GM18870 (cell line): ENCODE data around the gene TNFRSF4.

Source experiments
- ATAC-seq: cut with Tn5 transposase; IDR thresholded peaks from one replicate; pipeline ENCODE4 v1.9.1; 2021; ENCODE audit warnings: moderate library complexity; ENCODE audit not compliant: unreplicated experiment

The TNFRSF4 gene

GRCh38 chr1:1245817-1246576 lies 32.0 kb upstream of the TNFRSF4 start:
- no peak for ATAC-seq

GRCh38 chr1:1245178-1245816 lies 31.3 kb upstream of the TNFRSF4 start:
- ATAC-seq = no peak

GRCh38 chr1:1244192-1244811 lies 30.3 kb upstream of the TNFRSF4 start:
- ATAC-seq = no peak

- no peak for ATAC-seq
These were observed 29.8 kb upstream of the TNFRSF4 start for GRCh38 chr1:1243807-1244191.

- ATAC-seq = no peak
These were observed 29.3 kb upstream of the TNFRSF4 start for GRCh38 chr1:1243266-1243660.

- no peak for ATAC-seq
These were observed 28.7 kb upstream of the TNFRSF4 start for GRCh38 chr1:1242461-1243265.

GRCh38 chr1:1241588-1242219 lies 27.8 kb upstream of the TNFRSF4 start:
- ATAC-seq = no peak

- ATAC-seq = no peak
These were observed 27.1 kb upstream of the TNFRSF4 start for GRCh38 chr1:1240822-1241587.

- no peak for ATAC-seq
These were observed 26.4 kb upstream of the TNFRSF4 start for GRCh38 chr1:1240348-1240732.

- ATAC-seq = no peak
These were observed 25.8 kb upstream of the TNFRSF4 start for GRCh38 chr1:1239614-1240347.

- ATAC-seq = no peak
These were observed 25.3 kb upstream of the TNFRSF4 start for GRCh38 chr1:1239227-1239613.

- ATAC-seq = no peak
These were observed 24.8 kb upstream of the TNFRSF4 start for GRCh38 chr1:1238702-1239178.

- no peak for ATAC-seq
These were observed 24.1 kb upstream of the TNFRSF4 start for GRCh38 chr1:1237874-1238701.

GRCh38 chr1:1236945-1237873 lies 23.3 kb upstream of the TNFRSF4 start:
- no peak for ATAC-seq

GRCh38 chr1:1236176-1236763 lies 22.3 kb upstream of the TNFRSF4 start:
- no peak for ATAC-seq

GRCh38 chr1:1235016-1235744 lies 21.2 kb upstream of the TNFRSF4 start:
- no peak for ATAC-seq
